ENCODE data around the gene PTPN22.

The PTPN22 gene

GRCh38 chr1:113765306-113766230 is 105.9 kb downstream of the PTPN22 start:
- in situ Hi-C loops (cut with HindIII; ENCODE audit: low sequenced_read_pairs), result no loop called here

All from endothelial cell of hepatic sinusoid (primary cell).